ENCODE results near the gene NPIPB2.

The NPIPB2 gene

GRCh38 chr16:11901091-11901490 is 40.8 kb downstream of the NPIPB2 start:
- no peak for DNase-seq (ENCODE audit: low spot score)

- DNase-seq (ENCODE audit: low spot score), result no peak
Measured at GRCh38 chr16:11896486-11897176, 45.2 kb downstream of the NPIPB2 start.

GRCh38 chr16:11893571-11893970 is 48.3 kb downstream of the NPIPB2 start:
- DNase-seq (ENCODE audit: low spot score), result no peak

- no peak for DNase-seq (ENCODE audit: low spot score)
Measured at GRCh38 chr16:11892761-11893160, 49.1 kb downstream of the NPIPB2 start.

- DNase-seq (ENCODE audit: low spot score), result no peak
Measured at GRCh38 chr16:11890231-11890965, 51.4 kb downstream of the NPIPB2 start.

GRCh38 chr16:11886881-11887280 is 55.0 kb downstream of the NPIPB2 start:
- no peak for DNase-seq (ENCODE audit: low spot score)

- DNase-seq (ENCODE audit: low spot score), result no peak
Measured at GRCh38 chr16:11884035-11884434, 57.8 kb downstream of the NPIPB2 start.

GRCh38 chr16:11880007-11880406 is 61.8 kb downstream of the NPIPB2 start:
- DNase-seq (ENCODE audit: low spot score), result no peak

GRCh38 chr16:11877374-11877773 is 64.5 kb downstream of the NPIPB2 start:
- DNase-seq (ENCODE audit: low spot score), result no peak
